K562 (cell line): ENCODE results near the gene ARHGEF6. TPM values are rescaled to one million over a fixed set of nuclear protein-coding genes. Genes with fewer than 3 reads are reported as not detected.
A peak's percentile ranks its signal among the peaks of the same experiment; 100 is the strongest.
"Not testable (repeated sequence)": the region's sequence is repeated elsewhere in the genome, so short reads cannot be mapped to it uniquely, and the experiment has no call there.

Source experiments
- ATAC-seq: fragments of 200-7000 bp; cut with Tn5 transposase; 3 replicates; pipeline ENCODE4 v1.9.1; 2020; ENCODE audit warnings: moderate library complexity
- BruUV-seq: library from RNA; stranded (reverse); fragments of 400-500 nt; replicated peaks from 2 replicates; lab custom pipeline; 2021; lab: Mats Ljungman, UMichigan
- CTCF ChIA-PET: fragments of 300-600 bp; formaldehyde crosslinking; extraction: SDS; loops from one replicate; lab custom pipeline; 2021; ENCODE audit warnings: low intra/inter-chr PET ratio; lab: Yijun Ruan, JAX
- POLR2A ChIA-PET: fragments of 300-600, 350-650 bp; sonication (Branson Sonifier 250); formaldehyde crosslinking; extraction: SDS; loops from one replicate; lab custom pipeline; 2021; ENCODE audit warnings: antibody characterized with exemption, inconsistent platforms; lab: Yijun Ruan, JAX
- DNase-seq, 4 experiments: peaks; one replicate each; pipeline versions ENCODE4 v3.0.0 to v3.0.0-alpha.2; 2011 to 2018; ENCODE audit warnings: low spot score in 3 of 4, mixed read lengths in 3 of 4; ENCODE audit errors: extremely low read depth in 1 of 4
- FAIRE-seq: peaks from 2 replicates; lab custom pipeline; 2011; peaks lifted over from hg19 to GRCh38; lab: Jason Lieb, UNC
- H2AFZ ChIP-seq: 2 replicates; pipeline ENCODE4 v1.6.0; 2011; ENCODE audit warnings: low read depth, low read length, control low read depth, inconsistent platforms
- H3K27ac ChIP-seq: fragments of 200-600 bp; 3 replicates; pipeline ENCODE4 v1.8.0; 2011; ENCODE audit warnings: low read depth, mild to moderate bottlenecking, control low read depth, inconsistent platforms, low read length, moderate library complexity, mixed read lengths; ENCODE audit errors: extremely low read depth
- H3K27me3 ChIP-seq, 2 experiments: fragments of 300-600 bp in 1 of 2; 2 replicates in 1 of 2; 3 replicates in 1 of 2; pipeline versions ENCODE4 v1.6.0 to v1.8.0; 2011; ENCODE audit warnings: inconsistent platforms in 2 of 2, low read length in 2 of 2, mild to moderate bottlenecking in 1 of 2, mixed read lengths in 1 of 2, moderate library complexity in 1 of 2; ENCODE audit not compliant: control insufficient read depth in 2 of 2, insufficient read depth in 2 of 2
- H3K36me3 ChIP-seq: fragments of 300-600 bp; 3 replicates; pipeline ENCODE4 v1.8.0; 2011; ENCODE audit warnings: mild to moderate bottlenecking, low read length, inconsistent platforms; ENCODE audit not compliant: control insufficient read depth, insufficient read depth
- H3K4me1 ChIP-seq, 2 experiments: fragments of 200-600 bp in 1 of 2; replicated peaks in 1 of 2; 2 replicates in 1 of 2; 3 replicates in 1 of 2; pipeline versions ENCODE4 v1.5.1 to v1.8.0; 2011; ENCODE audit warnings: inconsistent platforms in 2 of 2, low read length in 2 of 2, mild to moderate bottlenecking in 1 of 2, mixed read lengths in 1 of 2, moderate library complexity in 1 of 2; ENCODE audit not compliant: control insufficient read depth in 2 of 2, insufficient read depth in 2 of 2
- H3K4me2 ChIP-seq: 2 replicates; pipeline ENCODE4 v1.6.1; 2011; ENCODE audit warnings: low read length, control low read depth, inconsistent platforms, mixed read lengths; ENCODE audit not compliant: insufficient read depth
- H3K4me3 ChIP-seq: fragments of 200-600 bp; sonication (generic), shearing (Covaris generic); 2 replicates; pipeline ENCODE4 v1.5.1; 2016; ENCODE audit warnings: control low read depth, inconsistent platforms
- H3K79me2 ChIP-seq: fragments of 200-600 bp; 3 replicates; pipeline ENCODE4 v1.8.0; 2011; ENCODE audit warnings: low read length, inconsistent platforms; ENCODE audit not compliant: control insufficient read depth, insufficient read depth
- H3K9ac ChIP-seq, 2 experiments: 2 replicates each; pipeline versions ENCODE4 v1.6.0 to v1.6.1; 2011; ENCODE audit warnings: low read depth in 2 of 2, low read length in 2 of 2, control low read depth in 1 of 2, inconsistent platforms in 1 of 2, mild to moderate bottlenecking in 1 of 2, mixed read lengths in 1 of 2; ENCODE audit not compliant: insufficient read depth in 1 of 2
- H3K9me1 ChIP-seq: one replicate; pipeline ENCODE4 v1.6.0; 2011; ENCODE audit warnings: inconsistent platforms, mild to moderate bottlenecking, low read length, moderate library complexity; ENCODE audit not compliant: control insufficient read depth, insufficient read depth
- H3K9me3 ChIP-seq: replicated peaks from 2 replicates; pipeline ENCODE4 v1.5.1; 2011; ENCODE audit warnings: low read depth, low read length, inconsistent platforms; ENCODE audit not compliant: control insufficient read depth, insufficient read depth
- H4K20me1 ChIP-seq: replicated peaks from 2 replicates; pipeline ENCODE4 v1.6.1; 2011; ENCODE audit warnings: low read length, inconsistent platforms, mixed read lengths; ENCODE audit not compliant: control insufficient read depth, insufficient read depth
- DPF2 ChIP-seq: fragments of 450-650 bp; IDR thresholded peaks from 2 replicates; pipeline ENCODE4 v1.6.1; 2016
- LEF1 ChIP-seq: fragments of 450-650 bp; IDR thresholded peaks from 2 replicates; pipeline ENCODE4 v1.6.1; 2016; ENCODE audit warnings: mild to moderate bottlenecking
- MAFF ChIP-seq: IDR thresholded peaks from 2 replicates; pipeline ENCODE4 v1.6.1; 2012; ENCODE audit warnings: low read length, improper control_type of control experiment
- MAFG ChIP-seq: fragments of 450-650 bp; conservative IDR thresholded peaks from 2 replicates; pipeline ENCODE4 v1.6.1; 2016; ENCODE audit warnings: missing genetic modification characterization, missing compliant biosample characterization
- MED1 ChIP-seq: sonication (generic); formaldehyde crosslinking; IDR thresholded peaks from 2 replicates; pipeline ENCODE4 v1.8.1; 2023; ENCODE audit warnings: missing genetic modification reagents, borderline replicate concordance
- NFE2 ChIP-seq: IDR thresholded peaks from 2 replicates; pipeline ENCODE4 v1.6.1; 2014; ENCODE audit warnings: antibody characterized with exemption, low read depth
- ZBED1 ChIP-seq: IDR thresholded peaks from 2 replicates; pipeline ENCODE4 v1.6.1; 2014
- ZNF146 ChIP-seq: IDR thresholded peaks from one replicate; pipeline ENCODE4 v1.6.1; 2018; ENCODE audit warnings: missing compliant biosample characterization; ENCODE audit not compliant: unreplicated experiment
- ZNF175 ChIP-seq: fragments of 200-800 bp; sonication (Bioruptor generic); IDR thresholded peaks from 2 replicates; pipeline ENCODE4 v1.6.1; 2016; ENCODE audit warnings: low read depth, mild to moderate bottlenecking, missing genetic modification characterization, missing compliant biosample characterization
- ZNF277 ChIP-seq: fragments of 250-450 bp; sonication (Bioruptor Pico); IDR thresholded peaks from 2 replicates; pipeline ENCODE4 v1.8.0; 2022; ENCODE audit warnings: inconsistent platforms, mild to moderate bottlenecking, moderate library complexity, borderline replicate concordance
- ZNF280B ChIP-seq: fragments of 250-450 bp; sonication (Bioruptor Pico); IDR thresholded peaks from 2 replicates; pipeline ENCODE4 v1.5.1; 2021; ENCODE audit warnings: mild to moderate bottlenecking
- WGBS: fragments of 100-300 bp; shearing (Covaris generic); methylation state at CpG from one replicate; pipeline ENCODE4 v1.1.6; 2016; ENCODE audit warnings: low coverage, mixed read lengths; ENCODE audit not compliant: insufficient coverage; ENCODE audit errors: missing lambda C conversion rate; 5-methylcytosine and 5-hydroxymethylcytosine counted together
- in situ Hi-C: fragments of 300-500 bp; cut with MboI; formaldehyde crosslinking; loops from 4 replicates; pipeline ENCODE4 v1.15.0; 2018; ENCODE audit warnings: inconsistent platforms, mixed read lengths
- intact Hi-C: fragments of 100-400 bp; cut with micrococcal nuclease; formaldehyde crosslinking; loops from 2 replicates; pipeline ENCODE4 v1.14.2; 2022
- polyA plus RNA-seq, 8 experiments: library from polyadenylated mRNA; depleted of rRNA in 4 of 8; stranded (reverse) in 5 of 8; unstranded in 3 of 8; fragments of >200 nt; fragmentation: Nextera tagmentation in 2 of 8; fragmentation: Illumina TruSeq in 1 of 8; extraction: Ambion mirVana in 2 of 8; extraction: Trizol in 1 of 8; gene quantifications; 2 replicates each; pipeline versions ENCODE4 v1.2.1 to v1.2.3, GENCODE V29; 2011 to 2014; ENCODE audit warnings: inconsistent platforms in 1 of 8, missing spikeins in 1 of 8
- total RNA-seq, 7 experiments: library from RNA; depleted of rRNA in 6 of 7; stranded (reverse); fragments of >200 nt in 6 of 7; fragmentation: Illumina TruSeq in 2 of 7; extraction: Trizol in 2 of 7; gene quantifications; 2 replicates each; pipeline versions ENCODE4 v1.2.1 to v1.2.3, GENCODE V29; 2011 to 2021; ENCODE audit warnings: low replicate concordance in 1 of 7

Gene ARHGEF6
- total and polyA plus RNA-seq, 9 of the 15 experiments (the other 6 are each of a cell fraction or from before 2014, with no cell fraction given) = 2.9 to 22.1 (median 13.3) TPM

- 0 out of 2 replicates have a peak, but pooled peaks have one; percentile 11 for TF ChIP-seq MAFF
- TF ChIP-seq, all 486 proteins: peak for 5
Observed at GRCh38 chrX:136773648-136774047, 7.1 kb downstream of the ARHGEF6 start (continued).

- H3K4me3 ChIP-seq, H3K36me3 ChIP-seq, H3K4me2 ChIP-seq, H3K27me3 ChIP-seq, H3K9me1 ChIP-seq, H3K79me2 ChIP-seq, POLR2A ChIA-PET, FAIRE-seq, in situ Hi-C loops, H3K9me3 ChIP-seq, H2AFZ ChIP-seq, CTCF ChIA-PET, DNase-seq, ATAC-seq, BruUV-seq, H3K9ac ChIP-seq, H4K20me1 ChIP-seq, intact Hi-C loops, H3K27ac ChIP-seq: not testable (repeated sequence)
- peak; percentile 57 for TF ChIP-seq ZNF146 (CRISPR knock-in tag)
- peaks cover 13 to 17% of the 10 kb centered on the region in 2 experiments for H3K4me1 ChIP-seq
- WGBS = 75% methylated on average over 2 of the region's 2 CpGs
Observed at GRCh38 chrX:136771869-136772268, 8.9 kb downstream of the ARHGEF6 start.

- Histone ChIP-seq H4K20me1 (no peaks in the 10 kb centered on the region), H3K4me3 (no peak overlapping the region), H2AFZ (peak overlapping the region; percentile 89), H3K4me1 (peaks cover 16 to 19% of the 10 kb centered on the region in 2 experiments), H3K4me2 (peak overlapping the region; percentile 75), H3K27ac (peak overlapping the region; percentile 82), H3K9me1 (no peaks in the 10 kb centered on the region), H3K36me3 (no peaks in the 10 kb centered on the region; the same call in 2 of the 3 replicates), H3K9ac (peak overlapping the region in 1 of 2 experiments; percentile 73; a peak in 3 of 4 replicates), H3K9me3 (no peaks in the 10 kb centered on the region), H3K27me3 (no peaks in the 10 kb centered on the region), H3K79me2 (peaks cover 10% of the 10 kb centered on the region; the same call in 1 of the 3 replicates)
- WGBS = 9% methylated on average over 6 of the region's 7 CpGs
- ATAC-seq = peak; percentile 81
- in situ Hi-C loops (no loop called here), intact Hi-C loops (loop anchor here (1.0 to 5.0 kb wide), 3 partner anchors 41 to 104 kb away; no protein-coding TSS in a partner anchor)
- POLR2A ChIA-PET = interaction anchor here (1.2 to 4.0 kb wide), 5 partner anchors 16 to 110 kb away, joined by 3 to 14 read pairs (median 3); no protein-coding TSS in a partner anchor
- peak; percentile 54 to 87 (median 68) for DNase-seq
- CTCF ChIA-PET = no interaction called here
- peak; percentile 88 for FAIRE-seq
- BruUV-seq = no TSS peak
- TF ChIP-seq MED1 (no peak), ZNF280B (CRISPR knock-in tag) (no peak), LEF1 (peak; percentile 47; the same call in 1 of the 2 replicates), NFE2 (peak; percentile 87), MAFG (tag) (peak; percentile 64), ZNF175 (CRISPR knock-in tag) (0 out of 2 replicates have a peak, but pooled peaks have one; percentile 17), ZNF277 (CRISPR knock-in tag) (no peak), DPF2 (peak; percentile 90), ZBED1 (0 out of 2 replicates have a peak, but pooled peaks have one; percentile 10)
Observed at GRCh38 chrX:136768469-136769084, 12.2 kb downstream of the ARHGEF6 start.
